Fibroblast of mammary gland (primary cell): ENCODE results near the gene CNOT2.

Experiments
- DNase-seq: peaks from one replicate; pipeline ENCODE4 v3.0.0-alpha.2; 2010; ENCODE audit warnings: low read depth
- H3K4me3 ChIP-seq: 2 replicates; pipeline ENCODE4 v1.5.1; 2011; ENCODE audit warnings: low read depth, mild to moderate bottlenecking, low read length, moderate library complexity; ENCODE audit not compliant: control insufficient read depth
- TF ChIP-seq, protein P1 (sequence below): conservative IDR thresholded peaks from 2 replicates; pipeline ENCODE4 v1.5.1; 2011; ENCODE audit warnings: low read depth, low read length, inconsistent platforms; ENCODE audit not compliant: control insufficient read depth, insufficient read depth

Gene CNOT2

DNA sequence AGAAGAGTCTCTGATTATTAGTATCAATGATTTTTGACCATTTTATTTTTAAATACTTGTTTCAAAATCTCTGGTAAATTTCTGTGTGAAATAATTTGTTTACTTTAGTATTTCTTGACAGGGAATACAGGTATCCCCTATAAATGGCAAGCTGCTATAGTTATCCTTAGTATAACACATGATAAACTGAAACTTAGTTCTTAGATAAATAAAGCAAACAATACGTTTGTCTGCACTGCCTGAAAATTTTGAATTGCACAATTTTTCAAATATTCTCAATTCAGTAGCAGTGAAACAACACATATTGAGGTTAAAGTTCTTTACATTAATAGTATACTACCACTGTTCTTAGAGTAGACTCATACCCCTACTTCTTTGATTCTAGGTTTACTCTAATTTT, 26.9 kb downstream of the CNOT2 start:
- TF ChIP-seq, protein P1, sequence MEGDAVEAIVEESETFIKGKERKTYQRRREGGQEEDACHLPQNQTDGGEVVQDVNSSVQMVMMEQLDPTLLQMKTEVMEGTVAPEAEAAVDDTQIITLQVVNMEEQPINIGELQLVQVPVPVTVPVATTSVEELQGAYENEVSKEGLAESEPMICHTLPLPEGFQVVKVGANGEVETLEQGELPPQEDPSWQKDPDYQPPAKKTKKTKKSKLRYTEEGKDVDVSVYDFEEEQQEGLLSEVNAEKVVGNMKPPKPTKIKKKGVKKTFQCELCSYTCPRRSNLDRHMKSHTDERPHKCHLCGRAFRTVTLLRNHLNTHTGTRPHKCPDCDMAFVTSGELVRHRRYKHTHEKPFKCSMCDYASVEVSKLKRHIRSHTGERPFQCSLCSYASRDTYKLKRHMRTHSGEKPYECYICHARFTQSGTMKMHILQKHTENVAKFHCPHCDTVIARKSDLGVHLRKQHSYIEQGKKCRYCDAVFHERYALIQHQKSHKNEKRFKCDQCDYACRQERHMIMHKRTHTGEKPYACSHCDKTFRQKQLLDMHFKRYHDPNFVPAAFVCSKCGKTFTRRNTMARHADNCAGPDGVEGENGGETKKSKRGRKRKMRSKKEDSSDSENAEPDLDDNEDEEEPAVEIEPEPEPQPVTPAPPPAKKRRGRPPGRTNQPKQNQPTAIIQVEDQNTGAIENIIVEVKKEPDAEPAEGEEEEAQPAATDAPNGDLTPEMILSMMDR, result no peak
- no peak overlapping the region for H3K4me3 ChIP-seq

DNA sequence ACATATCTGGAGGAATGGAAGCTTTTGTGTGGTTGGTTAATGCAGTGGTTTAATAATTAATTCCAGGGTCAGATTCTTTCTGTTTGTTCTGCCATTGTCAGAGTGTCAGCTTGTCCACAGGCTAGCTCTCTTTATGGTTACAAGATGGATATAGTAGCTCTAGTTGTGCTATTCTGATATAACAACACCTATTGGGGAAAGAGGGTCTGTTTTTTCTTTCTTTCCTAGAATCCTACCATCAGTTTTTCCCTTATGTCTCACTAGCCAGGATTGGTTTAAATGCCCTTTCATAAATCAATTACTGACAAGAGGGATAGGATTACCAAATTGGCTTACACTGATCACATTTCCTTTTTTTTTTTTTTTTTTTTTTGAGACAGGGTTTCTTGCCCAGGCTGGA, 27.8 kb downstream of the CNOT2 start:
- H3K4me3 ChIP-seq, result no peak overlapping the region
- DNase-seq, result no peak
- TF ChIP-seq, protein P1, result no peak

More for the DNA sequence above, 26.9 kb downstream of the CNOT2 start:
- DNase-seq, result no peak

DNA sequence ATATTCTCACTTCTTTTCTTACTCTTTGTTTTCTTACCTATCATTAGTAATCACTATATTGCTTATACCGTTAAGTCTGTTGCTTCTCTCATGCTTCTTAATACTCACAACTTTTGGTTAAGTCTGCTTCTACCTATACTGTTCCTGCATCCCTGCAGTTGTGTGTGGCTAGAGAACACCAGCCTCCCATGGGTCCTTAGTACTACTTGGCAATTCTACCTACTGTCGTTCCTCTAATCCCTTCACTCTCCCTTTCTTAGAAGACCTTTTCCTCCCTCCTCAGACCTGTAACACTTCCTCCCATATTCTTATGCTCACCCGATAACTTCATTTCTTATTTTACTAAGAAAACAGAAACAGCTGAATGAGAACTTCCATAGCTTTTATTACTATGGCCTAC, 29.3 kb downstream of the CNOT2 start:
- H3K4me3 ChIP-seq, result no peak overlapping the region
- TF ChIP-seq, protein P1, result no peak
- DNase-seq, result no peak

DNA sequence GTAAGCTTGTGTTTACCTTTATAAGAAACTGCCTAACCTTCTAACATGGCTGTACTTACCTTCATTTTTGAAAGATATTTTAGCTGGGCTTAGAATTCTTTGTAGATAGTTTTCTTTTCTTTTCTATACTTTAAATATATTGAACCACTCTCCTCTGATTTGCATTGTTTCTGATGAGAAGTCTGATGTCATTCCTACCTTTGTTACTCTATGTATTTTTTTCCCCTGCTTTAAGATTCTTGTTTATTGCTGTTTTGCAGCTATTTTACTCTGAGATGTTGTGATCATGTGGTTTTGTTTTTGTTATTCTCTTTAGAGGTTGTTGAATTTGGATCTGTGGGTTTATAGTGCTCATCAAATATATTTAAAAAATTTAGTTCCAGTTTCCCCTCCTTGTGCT, 31.8 kb downstream of the CNOT2 start:
- no peak overlapping the region for H3K4me3 ChIP-seq
- no peak for DNase-seq
- TF ChIP-seq, protein P1, result no peak

DNA sequence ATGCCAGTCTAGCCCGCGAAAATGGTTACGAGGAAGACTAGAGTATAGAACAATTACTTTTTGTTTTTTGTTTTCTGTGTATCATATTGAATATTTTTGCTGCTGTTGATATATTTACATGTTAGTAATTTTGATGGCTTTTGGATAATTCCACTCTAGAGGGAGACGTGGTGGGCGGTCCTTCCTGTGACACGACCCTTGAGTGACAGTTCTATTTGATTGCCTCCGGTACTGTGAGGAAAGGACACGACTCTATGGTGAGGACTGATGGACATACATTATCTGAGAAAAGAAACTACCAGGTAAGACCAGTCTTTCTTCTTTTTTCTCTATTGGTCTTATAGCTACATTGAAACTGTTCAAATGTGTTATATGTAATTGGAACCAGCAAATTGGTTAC, 34.7 kb downstream of the CNOT2 start:
- no peak overlapping the region for H3K4me3 ChIP-seq
- TF ChIP-seq, protein P1, result no peak

DNA sequence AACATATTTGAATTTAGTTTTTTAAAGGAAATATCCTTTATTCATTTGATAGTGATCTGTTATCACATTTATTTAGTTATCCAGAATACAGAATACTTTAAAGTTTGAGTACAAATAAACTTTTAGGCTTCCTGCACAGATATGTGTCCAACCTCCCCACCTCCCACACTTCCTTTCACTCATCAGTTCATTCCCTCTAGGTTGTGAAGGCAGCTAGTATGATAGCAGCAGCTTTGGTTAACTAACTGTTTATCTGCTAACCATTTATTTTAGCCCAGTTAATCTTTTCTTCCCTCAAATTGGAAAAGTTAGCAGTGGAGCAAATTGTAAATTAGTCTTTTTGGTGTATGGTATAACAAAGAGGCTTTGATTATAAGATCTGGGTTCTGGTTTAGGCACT, 35.7 kb downstream of the CNOT2 start:
- H3K4me3 ChIP-seq, result no peak overlapping the region
- TF ChIP-seq, protein P1, result no peak
- no peak for DNase-seq

More for the DNA sequence above, 34.7 kb downstream of the CNOT2 start:
- DNase-seq, result no peak

DNA sequence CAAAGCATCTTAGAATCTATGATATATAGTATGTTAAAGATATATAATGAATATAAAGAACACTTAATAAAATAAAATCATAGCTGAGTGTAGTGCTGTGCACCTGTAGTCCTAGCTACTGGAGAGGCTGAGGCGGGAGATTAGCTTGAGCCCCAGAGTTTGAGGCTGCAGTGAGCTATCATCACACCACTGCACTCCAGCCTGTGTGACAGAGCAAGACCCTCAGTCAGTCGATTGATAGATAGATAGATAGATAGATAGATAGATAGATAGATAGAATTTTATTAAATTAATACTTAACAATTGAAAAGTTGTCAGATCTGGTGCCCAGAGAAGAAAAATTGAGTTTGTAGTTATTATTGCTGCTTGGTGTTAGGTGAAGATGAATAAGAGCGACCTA, 40.0 kb downstream of the CNOT2 start:
- DNase-seq, result no peak
- H3K4me3 ChIP-seq, result no peak overlapping the region
- TF ChIP-seq, protein P1, result no peak
